GM18867 (cell line): ENCODE data around the gene SERPINB4.
A peak's percentile ranks its signal among the peaks of the same experiment; 100 is the strongest.

Experiments used
- ATAC-seq: cut with Tn5 transposase; IDR thresholded peaks from one replicate; pipeline ENCODE4 v1.9.1; 2021; ENCODE audit warnings: mild to moderate bottlenecking, moderate library complexity; ENCODE audit not compliant: unreplicated experiment

SERPINB4 gene

DNA sequence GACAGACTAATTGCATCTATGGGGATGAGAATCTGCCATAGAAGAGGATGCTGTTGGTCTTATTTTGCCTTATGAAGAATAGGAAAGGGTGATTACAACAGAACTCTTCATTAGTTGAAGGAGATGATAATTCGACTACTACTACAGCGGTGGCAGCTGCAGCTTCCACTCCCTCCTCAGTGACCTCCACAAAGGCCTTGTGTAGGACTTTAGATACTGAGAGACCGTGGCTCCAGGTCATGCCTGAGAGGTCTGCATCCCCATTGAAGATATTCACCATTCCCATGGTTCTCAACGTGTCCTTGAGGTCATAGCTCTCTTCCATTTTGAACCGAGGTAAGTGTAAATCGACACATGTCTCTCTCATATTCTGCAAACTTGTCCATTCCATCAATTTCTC, 6.4 kb downstream of the SERPINB4 start:
- no peak for ATAC-seq

DNA sequence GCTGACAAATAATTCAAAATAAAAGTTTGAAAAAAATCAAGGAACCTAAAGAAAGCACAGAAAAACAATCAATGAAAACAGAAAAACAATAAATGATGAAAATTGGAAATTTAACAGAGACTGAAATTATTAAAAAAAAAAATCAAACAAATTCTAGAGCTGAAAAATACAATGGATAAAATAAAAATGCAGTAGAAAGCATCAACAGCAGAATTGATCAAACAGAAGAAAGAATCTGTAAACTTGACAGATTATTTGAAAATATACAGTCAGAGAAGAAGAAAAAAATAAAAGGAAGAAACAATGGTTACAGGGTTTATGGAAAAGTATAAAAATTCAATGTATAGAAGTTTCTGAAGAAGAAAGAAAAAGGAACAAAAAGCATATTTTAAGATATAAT, 16.2 kb downstream of the SERPINB4 start:
- no peak for ATAC-seq

DNA sequence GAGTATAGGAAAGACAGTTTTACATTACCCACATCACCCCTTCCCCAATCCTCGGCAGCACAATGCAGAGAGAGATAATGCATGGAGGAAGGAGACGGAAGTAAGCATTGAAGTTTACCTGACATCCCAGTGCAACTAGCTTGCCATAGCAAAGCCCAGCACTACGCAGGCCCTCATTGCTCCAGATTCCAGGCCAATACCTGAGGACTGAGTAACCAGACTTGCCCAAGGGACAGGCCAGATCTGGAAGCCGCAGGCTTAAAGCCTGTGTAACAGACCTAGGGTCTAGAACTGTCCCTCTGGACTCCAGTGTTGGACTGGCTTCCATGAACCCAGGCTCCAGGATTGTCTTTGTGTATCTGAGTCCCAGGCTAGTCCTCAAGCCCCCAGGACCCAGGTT, 17.6 kb downstream of the SERPINB4 start:
- ATAC-seq = no peak

DNA sequence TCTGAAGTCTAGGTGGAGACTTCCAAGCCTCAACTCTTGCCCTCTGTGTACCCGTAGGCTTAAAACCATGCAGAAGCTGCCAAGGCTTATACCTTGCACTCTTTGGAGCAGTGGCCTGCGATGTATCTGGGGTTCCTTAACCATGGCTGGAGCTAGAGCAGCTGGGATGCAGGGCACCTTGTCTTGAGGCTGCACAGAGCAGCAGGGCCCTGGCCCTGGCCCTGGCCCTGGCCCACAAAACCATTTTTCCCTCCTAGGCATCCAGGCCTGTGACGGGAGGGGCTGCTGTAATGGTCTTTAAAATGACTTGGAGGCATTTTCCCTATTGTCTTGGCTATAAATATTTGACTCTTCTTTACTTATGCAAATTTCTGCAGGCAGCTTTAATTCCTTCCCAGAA, 19.2 kb downstream of the SERPINB4 start:
- no peak for ATAC-seq

DNA sequence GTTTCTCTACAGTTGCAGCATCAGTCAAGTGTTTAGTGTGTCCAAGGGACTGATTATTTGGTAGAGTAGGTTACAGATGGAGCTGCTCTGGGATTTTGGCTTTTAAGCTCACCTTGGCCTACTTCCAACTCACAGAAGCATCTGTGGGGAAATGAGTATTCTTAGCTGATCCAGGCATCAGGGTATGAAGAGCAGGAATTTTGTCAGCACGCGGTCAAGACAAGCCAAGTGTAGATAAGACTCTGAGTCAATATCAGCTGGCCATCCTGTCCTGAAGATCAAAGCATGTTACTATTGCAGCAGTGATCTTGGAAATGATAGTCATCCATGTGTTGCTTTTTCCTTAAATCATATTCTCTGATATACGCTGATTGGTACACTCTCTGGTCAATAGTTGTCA, 24.4 kb downstream of the SERPINB4 start:
- ATAC-seq = no peak

DNA sequence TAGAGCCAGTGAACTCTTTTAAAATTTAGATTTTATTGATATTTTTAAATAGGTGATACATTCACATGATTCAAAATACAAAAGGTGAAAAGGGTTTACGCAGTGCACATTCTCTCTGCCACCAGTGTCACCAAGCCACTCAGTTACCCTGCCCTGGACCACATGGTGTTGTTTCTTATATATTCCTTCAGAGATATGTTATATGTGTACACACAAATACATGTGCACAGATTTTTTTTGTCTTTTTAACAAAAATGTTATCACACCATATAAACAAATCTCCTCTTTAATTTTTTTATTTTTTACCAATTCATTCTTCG, 26.2 kb downstream of the SERPINB4 start:
- peak; percentile 22 for ATAC-seq

DNA sequence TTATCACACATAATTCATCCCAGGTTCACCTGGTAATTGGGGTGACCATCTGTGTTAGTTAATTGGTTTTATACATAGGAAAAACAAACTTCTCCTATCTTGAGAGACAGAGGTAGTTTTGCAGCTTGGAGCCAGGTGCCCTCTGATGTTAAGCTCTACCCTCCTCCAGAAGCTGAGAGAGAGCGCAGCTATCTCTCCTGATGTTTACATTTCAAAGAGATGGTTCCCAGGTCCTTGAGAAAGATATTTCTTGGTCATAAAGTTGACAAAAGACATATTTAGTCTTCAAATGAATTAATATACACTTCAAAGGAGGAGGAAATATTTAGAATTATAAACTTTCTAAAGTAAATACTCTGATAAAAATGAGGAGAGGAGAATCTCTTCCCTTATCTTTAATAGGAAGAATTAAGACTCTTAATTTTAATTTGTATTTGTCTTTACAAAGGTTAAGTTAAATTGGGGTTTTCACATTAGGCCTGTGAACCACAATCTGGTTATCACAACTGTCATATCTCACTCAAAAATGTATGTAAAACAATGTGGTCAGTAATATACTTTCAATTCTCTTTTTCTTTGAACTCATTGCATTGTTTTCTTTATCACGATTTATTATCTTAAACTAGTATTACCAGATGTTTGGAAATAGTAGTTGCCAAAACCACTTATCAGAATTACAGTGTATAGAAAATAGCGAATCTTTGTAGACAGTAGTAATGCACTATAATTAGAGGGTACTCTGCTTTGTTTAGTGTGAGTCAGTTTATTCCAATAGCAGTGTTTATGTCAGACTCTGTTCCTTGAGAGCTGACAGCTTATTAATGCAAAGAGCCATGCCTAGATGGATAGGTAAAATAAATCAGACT, 26.8 kb downstream of the SERPINB4 start:
- peak; percentile 92 for ATAC-seq

DNA sequence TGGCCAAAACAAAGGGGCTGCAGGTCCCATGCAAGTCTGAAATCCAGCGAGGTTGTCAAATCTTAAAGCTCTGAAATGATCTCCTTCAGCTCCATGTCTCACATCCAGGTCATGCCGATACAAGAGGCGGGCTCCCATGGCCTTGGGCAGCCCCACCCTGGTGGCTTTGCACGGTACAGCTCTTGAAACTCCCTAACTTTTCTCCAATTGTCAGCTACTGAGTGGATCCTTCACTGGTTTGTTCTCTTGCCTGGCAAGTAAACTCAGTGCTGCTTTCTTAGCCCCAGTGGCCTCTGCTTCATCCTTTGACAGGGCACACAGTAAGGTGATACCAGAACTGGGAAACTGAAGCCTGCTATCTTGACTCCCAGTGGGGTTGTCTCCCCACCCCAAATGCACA, 30.6 kb downstream of the SERPINB4 start:
- ATAC-seq = no peak

DNA sequence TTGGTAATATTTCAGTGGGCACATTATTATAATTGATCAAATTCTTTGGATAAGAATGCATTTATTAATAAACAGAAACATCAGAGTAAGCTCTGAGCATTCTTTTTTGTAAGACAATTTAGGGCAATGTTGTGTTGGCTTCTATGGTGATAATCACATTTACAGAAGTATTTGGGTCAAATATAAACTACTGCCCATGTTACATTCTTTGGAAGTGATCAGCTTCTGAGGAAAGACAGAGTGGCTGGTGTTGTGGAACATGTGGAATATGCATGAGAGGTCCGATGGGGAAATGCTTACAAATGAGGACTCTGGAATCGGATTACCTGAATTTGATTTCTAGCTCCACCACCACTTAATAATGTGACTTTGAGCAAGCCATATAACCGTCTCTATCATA, 37.5 kb downstream of the SERPINB4 start:
- no peak for ATAC-seq

DNA sequence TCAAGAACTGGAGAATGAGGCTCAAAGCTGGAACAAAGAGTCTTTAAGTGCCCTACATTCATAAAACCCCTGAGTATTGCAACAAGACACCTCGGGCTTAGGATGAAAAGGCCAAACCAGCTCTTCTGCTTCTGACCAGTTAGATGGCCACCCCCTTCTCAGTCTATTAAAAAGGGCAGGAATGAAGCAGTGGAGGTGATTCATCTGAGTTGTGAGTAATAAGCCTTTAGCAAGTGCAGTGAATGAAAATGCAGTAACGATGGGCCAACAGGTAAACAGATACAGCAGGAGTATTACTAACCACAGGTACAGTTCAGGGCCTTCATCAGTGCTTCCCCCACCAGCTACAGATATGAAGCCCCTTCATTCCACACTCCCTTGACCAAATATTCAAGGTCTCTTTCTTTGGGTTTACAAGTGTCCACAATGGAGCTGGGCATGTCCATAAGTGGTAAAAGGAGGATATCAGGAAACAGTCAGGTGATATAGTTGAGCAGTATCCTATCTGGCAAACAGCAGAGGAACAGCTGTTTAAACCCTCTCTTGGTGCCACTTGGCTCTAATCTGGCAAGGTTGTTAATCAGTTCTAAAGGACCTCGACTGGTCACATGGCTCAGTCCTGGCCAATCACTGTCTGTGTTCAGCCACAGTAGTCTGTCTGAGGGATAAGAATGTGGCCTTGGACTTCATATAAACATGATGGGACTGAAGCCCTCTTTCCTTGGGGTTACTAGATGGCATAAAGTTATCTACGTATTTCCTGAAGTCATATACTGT, 39.1 kb downstream of the SERPINB4 start:
- no peak for ATAC-seq

DNA sequence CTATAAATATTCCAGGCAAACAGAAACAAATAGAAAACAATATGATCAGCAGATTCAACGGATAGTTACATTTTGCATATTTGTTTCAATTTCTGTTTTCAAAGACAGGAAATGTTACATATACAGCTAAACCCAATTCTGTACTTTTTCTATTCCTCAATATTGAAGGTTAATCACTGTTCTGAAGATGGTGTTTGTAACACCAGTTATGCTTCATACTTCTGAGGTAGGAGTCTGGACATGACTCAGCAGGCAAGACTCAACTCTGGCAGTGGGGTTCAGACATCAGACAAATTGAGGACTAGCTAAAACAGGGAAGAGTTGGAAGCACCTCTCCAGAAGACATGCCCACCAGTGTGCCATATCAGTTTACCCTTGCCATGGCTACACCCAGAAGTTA, 40.3 kb downstream of the SERPINB4 start:
- peak; percentile 97 for ATAC-seq

DNA sequence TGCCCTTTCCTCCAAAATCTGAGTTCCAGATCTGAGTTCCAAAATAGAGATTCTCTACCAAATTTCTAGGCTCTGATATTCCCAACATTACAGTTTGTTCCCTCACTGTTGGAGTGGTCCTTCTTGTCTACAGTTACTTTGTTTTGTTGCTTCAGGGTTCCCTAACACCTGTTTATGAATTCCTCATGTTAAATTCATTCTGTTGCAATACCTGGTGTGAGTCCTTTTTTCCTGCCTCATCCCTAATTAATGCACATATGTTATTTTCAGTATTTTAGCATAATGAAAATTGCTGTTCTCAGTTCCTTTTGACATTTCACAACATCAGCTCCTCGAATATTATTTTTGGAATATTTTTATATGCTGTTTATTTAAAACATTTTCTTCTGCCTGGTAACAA, 40.7 kb downstream of the SERPINB4 start:
- ATAC-seq = no peak

DNA sequence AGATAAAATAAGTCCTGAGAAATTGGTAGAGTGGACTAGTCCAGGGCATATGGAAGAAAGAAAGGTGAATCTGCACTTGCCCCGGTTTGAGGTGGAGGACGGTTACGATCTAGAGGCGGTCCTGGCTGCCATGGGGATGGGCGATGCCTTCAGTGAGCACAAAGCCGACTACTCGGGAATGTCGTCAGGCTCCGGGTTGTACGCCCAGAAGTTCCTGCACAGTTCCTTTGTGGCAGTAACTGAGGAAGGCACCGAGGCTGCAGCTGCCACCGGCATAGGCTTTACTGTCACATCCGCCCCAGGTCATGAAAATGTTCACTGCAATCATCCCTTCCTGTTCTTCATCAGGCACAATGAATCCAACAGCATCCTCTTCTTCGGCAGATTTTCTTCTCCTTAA, 47.1 kb downstream of the SERPINB4 start:
- ATAC-seq = no peak

DNA sequence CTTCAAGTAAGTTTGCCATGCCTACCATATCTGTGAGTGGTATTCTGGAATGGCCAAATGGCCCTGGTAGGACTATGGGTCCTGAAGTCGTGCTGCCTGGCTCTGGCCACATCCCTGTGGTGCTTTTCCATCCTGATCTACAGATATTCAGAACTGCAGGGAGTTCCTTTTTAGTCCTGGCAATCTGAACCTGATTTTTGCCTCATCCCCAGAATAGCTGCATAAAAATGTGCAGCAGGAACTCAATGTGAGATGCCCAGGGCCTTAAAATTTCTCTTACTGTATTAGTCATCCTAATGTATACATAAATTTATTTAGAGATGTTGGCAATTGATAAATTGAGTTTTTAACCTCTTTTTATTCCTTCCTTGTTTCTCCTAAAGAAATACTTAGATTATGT, 51.6 kb downstream of the SERPINB4 start:
- no peak for ATAC-seq

DNA sequence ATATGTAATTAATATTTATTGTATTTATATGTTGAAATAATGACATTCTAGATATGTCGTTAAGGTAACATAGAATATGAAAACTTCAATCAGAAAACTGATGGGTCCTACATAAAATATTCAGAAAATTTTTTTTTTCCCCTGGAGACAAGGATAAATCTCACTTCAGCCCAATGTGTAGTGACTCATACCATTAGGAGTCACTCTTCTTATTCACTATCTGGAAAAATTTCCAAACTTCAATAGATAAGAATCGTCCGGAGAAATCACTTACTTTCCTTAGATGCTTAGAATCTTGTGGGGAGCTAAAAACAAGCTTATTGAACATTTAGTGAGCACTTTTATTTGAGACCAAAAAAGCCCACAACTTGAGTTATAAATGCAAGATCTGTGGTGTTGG, 52.3 kb downstream of the SERPINB4 start:
- no peak for ATAC-seq

DNA sequence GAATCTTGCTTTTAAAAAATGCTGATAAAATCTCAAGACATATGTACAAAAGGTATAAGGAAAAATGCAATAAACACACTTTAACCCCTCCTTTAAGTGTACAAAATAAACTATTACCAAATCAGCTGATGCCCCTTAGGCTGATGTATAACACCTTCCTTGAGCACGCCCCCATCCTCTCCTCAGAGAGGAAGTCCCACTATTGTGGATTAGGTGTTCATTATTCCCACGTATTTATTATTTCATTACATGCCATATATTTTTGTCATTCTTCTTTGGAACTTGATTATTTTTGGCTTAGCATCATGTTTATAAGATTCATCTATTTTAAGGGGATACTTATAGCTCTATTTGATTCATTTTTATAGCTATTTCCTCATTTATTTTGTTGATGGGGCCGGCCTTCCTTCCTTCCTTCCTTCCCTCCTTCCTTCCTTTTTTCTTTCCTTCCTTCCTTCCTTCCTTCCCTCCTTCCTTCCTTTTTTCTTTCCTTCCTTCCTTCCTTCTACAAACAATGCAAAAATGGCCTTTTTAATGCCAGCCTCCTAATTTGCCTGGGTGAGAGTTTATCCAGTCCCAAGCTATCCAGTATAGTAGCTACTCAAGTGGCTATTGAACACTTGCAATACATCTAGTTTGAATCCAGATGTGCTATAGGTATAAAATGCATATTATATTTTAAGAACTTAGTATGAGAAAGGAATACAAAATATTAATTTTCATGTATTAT, 52.9 kb downstream of the SERPINB4 start:
- ATAC-seq = no peak

DNA sequence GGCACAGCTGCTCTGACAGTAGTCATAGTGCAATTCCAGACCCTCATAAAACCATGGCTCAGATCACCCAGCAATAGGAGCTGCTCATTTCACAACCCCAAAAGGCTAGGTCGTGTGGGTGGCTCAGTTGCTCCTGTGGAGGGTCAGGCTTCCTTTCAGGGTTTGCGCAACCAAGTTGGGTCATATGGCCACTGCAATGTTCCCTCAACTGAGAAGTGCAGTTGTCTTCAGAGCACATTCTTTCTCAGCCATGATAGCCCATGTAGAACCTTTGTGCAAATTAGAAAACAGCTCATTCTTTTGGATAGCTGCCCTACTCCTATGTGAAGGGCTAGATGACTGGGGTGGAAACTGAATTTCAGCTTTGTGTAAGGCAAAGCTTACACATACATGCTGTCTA, 53.7 kb downstream of the SERPINB4 start:
- ATAC-seq = no peak

DNA sequence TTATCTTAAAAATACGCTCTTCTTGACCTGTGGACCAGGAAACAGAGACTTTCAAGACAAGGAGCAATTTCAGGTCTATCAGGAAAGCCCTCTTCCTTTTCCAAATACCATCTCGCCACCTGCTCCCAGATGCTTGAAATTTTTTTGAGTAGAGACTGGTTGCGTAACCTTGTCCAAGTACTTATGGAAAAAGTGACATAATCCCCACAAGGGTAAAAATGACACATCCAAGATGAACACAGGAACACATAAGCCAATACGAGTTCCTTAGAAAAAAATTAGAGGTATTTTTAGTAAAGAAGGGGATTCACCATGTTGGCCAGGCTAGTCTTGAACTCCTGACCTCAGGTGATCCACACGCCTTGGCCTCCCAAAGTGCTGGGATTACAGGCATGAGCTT, 55.1 kb downstream of the SERPINB4 start:
- no peak for ATAC-seq
